GM18873 (cell line): Measurements from ENCODE around the gene SLC4A3.

Experiments used
- ATAC-seq: cut with Tn5 transposase; IDR thresholded peaks from one replicate; pipeline ENCODE4 v1.9.1; 2021; ENCODE audit warnings: mild to moderate bottlenecking, moderate library complexity, moderate number of reproducible peaks; ENCODE audit not compliant: unreplicated experiment, low FRiP score

The SLC4A3 gene

GRCh38 chr2:219612577-219613286 is 14.7 kb upstream of the SLC4A3 start:
- no peak for ATAC-seq

- ATAC-seq: no peak
Measured at GRCh38 chr2:219613461-219614070, 13.9 kb upstream of the SLC4A3 start.

- ATAC-seq: no peak
Measured at GRCh38 chr2:219614076-219614860, 13.2 kb upstream of the SLC4A3 start.

- no peak for ATAC-seq
Measured at GRCh38 chr2:219615036-219615435, 12.4 kb upstream of the SLC4A3 start.

GRCh38 chr2:219615894-219616293 is 11.5 kb upstream of the SLC4A3 start:
- no peak for ATAC-seq

GRCh38 chr2:219616550-219616949 is 10.9 kb upstream of the SLC4A3 start:
- ATAC-seq: no peak

- no peak for ATAC-seq
Measured at GRCh38 chr2:219618733-219619122, 8.7 kb upstream of the SLC4A3 start.

GRCh38 chr2:219619235-219619634 is 8.2 kb upstream of the SLC4A3 start:
- ATAC-seq: no peak

GRCh38 chr2:219620546-219620945 is 6.9 kb upstream of the SLC4A3 start:
- ATAC-seq: no peak

GRCh38 chr2:219621935-219622334 is 5.5 kb upstream of the SLC4A3 start:
- ATAC-seq: no peak

- no peak for ATAC-seq
Measured at GRCh38 chr2:219622472-219622871, 5.0 kb upstream of the SLC4A3 start.

GRCh38 chr2:219624565-219624964 is 2.9 kb upstream of the SLC4A3 start:
- no peak for ATAC-seq

GRCh38 chr2:219625179-219625578 is 2.3 kb upstream of the SLC4A3 start:
- no peak for ATAC-seq

- no peak for ATAC-seq
Measured at GRCh38 chr2:219626540-219626939, 890 bp upstream of the SLC4A3 start.

- no peak for ATAC-seq
Measured at GRCh38 chr2:219628235-219628985, 980 bp downstream of the SLC4A3 start.

GRCh38 chr2:219628986-219629901 is 1.8 kb downstream of the SLC4A3 start:
- ATAC-seq: no peak

GRCh38 chr2:219629976-219630695 is 2.7 kb downstream of the SLC4A3 start:
- no peak for ATAC-seq

- ATAC-seq: no peak
Measured at GRCh38 chr2:219630770-219631405, 3.5 kb downstream of the SLC4A3 start.
